Esophagus muscularis mucosa (tissue), 4 donors: ENCODE data around the gene DIP2B. TPM values are rescaled to one million over a fixed set of nuclear protein-coding genes. Genes with fewer than 3 reads are reported as not detected.
"Not testable (repeated sequence)": the region's sequence is repeated elsewhere in the genome, so short reads cannot be mapped to it uniquely, and the experiment has no call there.

Experiments used
- DNase-seq: peaks from one replicate; pipeline ENCODE4 v3.0.0-alpha.2; 2017; ENCODE audit errors: extremely low spot score
- H3K27ac ChIP-seq, 4 donors: fragments of 200-600 bp; sonication (generic); replicated peaks in 1 of 4; 1 replicate in 3 of 4; 2 replicates in 1 of 4; pipeline ENCODE4 v1.5.1; 2016 to 2019; ENCODE audit warnings: mild to moderate bottlenecking in 1 of 4
- H3K27me3 ChIP-seq, 4 donors: fragments of 200-600 bp; sonication (generic); one replicate each; pipeline versions ENCODE4 v1.5.1 to v1.6.0; 2016 to 2019
- H3K36me3 ChIP-seq, 4 donors: fragments of 200-600 bp; sonication (generic); one replicate each; pipeline ENCODE4 v1.5.1; 2016 to 2019
- H3K4me1 ChIP-seq, 4 donors: fragments of 200-600 bp; sonication (generic); one replicate each; pipeline ENCODE4 v1.5.1; 2016 to 2019
- H3K4me3 ChIP-seq, 4 donors: fragments of 200-600 bp; sonication (generic); 1 replicate in 2 of 4; 2 replicates in 2 of 4; pipeline ENCODE4 v1.5.1; 2016 to 2019; ENCODE audit warnings: mild to moderate bottlenecking in 4 of 4, moderate library complexity in 1 of 4
- H3K9me3 ChIP-seq, 4 donors: fragments of 200-600 bp; sonication (generic); 1 replicate in 3 of 4; 2 replicates in 1 of 4; pipeline ENCODE4 v1.5.1; 2016 to 2019
- CTCF ChIP-seq, 3 experiments: fragments of 200-600 bp in 2 of 3; fragments of 450-650 bp in 1 of 3; sonication (generic) in 2 of 3; IDR thresholded peaks; one replicate each; pipeline ENCODE4 v1.5.1; 2017 to 2019; ENCODE audit warnings: antibody characterized with exemption in 3 of 3, mild to moderate bottlenecking in 2 of 3, moderate library complexity in 1 of 3
- EP300 ChIP-seq: sonication (generic); formaldehyde crosslinking; IDR thresholded peaks from one replicate; pipeline ENCODE4 v1.6.1; 2017; ENCODE audit warnings: antibody characterized with exemption
- POLR2A ChIP-seq: fragments of 450-650 bp; IDR thresholded peaks from one replicate; pipeline ENCODE4 v1.6.1; 2017; ENCODE audit warnings: antibody characterized with exemption, moderate library complexity, mild to moderate bottlenecking, low read depth
- POLR2AphosphoS5 ChIP-seq, 2 donors: sonication (generic); formaldehyde crosslinking; IDR thresholded peaks; one replicate each; pipeline ENCODE4 v1.6.1; 2017; ENCODE audit warnings: antibody characterized with exemption in 2 of 2
- whole genome bisulfite sequencing: methylation state at CpG from one replicate; pipeline ENCODE4 v1.1.5; 2018; 5-methylcytosine and 5-hydroxymethylcytosine counted together
- intact Hi-C: fragments of 100-400 bp; cut with DNase I; formaldehyde crosslinking; loops from one replicate; pipeline ENCODE4 v1.15.1; 2023
- total RNA-seq, 4 donors: library from RNA; depleted of rRNA; stranded (reverse); fragments of >200 nt; gene quantifications; one replicate each; pipeline versions ENCODE4 v1.1.0 to v1.2.1, GENCODE V29; 2016

Gene DIP2B
- total RNA-seq, 4 donors from 2014 or later = 18.7 to 23.0 (median 20.6) TPM

GRCh38 chr12:50519353-50519752 lies 14.6 kb downstream of the DIP2B start:
- no peaks in the 10 kb centered on the region for H3K9me3 ChIP-seq
- peaks cover 33 to 60% (median 53%) of the 10 kb centered on the region in 4 donors for H3K4me1 ChIP-seq
- TF ChIP-seq POLR2AphosphoS5 (IDR thresholded peaks at IDR 0.05) (no peak), POLR2A (no peak), CTCF (IDR thresholded peaks at IDR 0.05) (no peak), EP300 (no peak)
- 87% methylated on average over 1 of the region's 1 CpG for WGBS
- no peak for DNase-seq
- H3K36me3 ChIP-seq = no peaks in the 10 kb centered on the region
- no peak overlapping the region for H3K4me3 ChIP-seq
- H3K27me3 ChIP-seq = no peaks in the 10 kb centered on the region
- H3K27ac ChIP-seq = no peak overlapping the region
- intact Hi-C loops = no loop called here

GRCh38 chr12:50520416-50521207 lies 15.8 kb downstream of the DIP2B start:
- Histone ChIP-seq H3K36me3 (no peaks in the 10 kb centered on the region), H3K9me3 (no peaks in the 10 kb centered on the region), H3K4me1 (peaks cover 30 to 53% (median 42%) of the 10 kb centered on the region in 4 donors), H3K27ac (peak overlapping the region; percentile 59 to 78 (median 74)), H3K27me3 (no peaks in the 10 kb centered on the region), H3K4me3 (no peak overlapping the region)
- WGBS = 24% methylated on average over 8 of the region's 8 CpGs
- intact Hi-C loops = no loop called here
- TF ChIP-seq CTCF (IDR thresholded peaks at IDR 0.05) (no peak), EP300 (no peak), POLR2A (no peak), POLR2AphosphoS5 (IDR thresholded peaks at IDR 0.05) (no peak)
- DNase-seq = no peak

- Histone ChIP-seq H3K4me1 (peaks cover 30 to 60% (median 52%) of the 10 kb centered on the region in 4 donors), H3K27ac (peak overlapping the region; percentile 59 to 78 (median 74))
- DNase-seq, H3K36me3 ChIP-seq, H3K27me3 ChIP-seq, intact Hi-C loops, H3K9me3 ChIP-seq, H3K4me3 ChIP-seq: not testable (repeated sequence)
- WGBS = 96% methylated on average over 4 of the region's 4 CpGs
These were observed 17.0 kb downstream of the DIP2B start for GRCh38 chr12:50521781-50522180.

- intact Hi-C loops = no loop called here
- TF ChIP-seq EP300 (no peak), POLR2A (no peak), POLR2AphosphoS5 (IDR thresholded peaks at IDR 0.05) (no peak), CTCF (IDR thresholded peaks at IDR 0.05) (no peak)
These were observed 19.0 kb downstream of the DIP2B start for GRCh38 chr12:50523772-50524171.

GRCh38 chr12:50524621-50525020 lies 19.8 kb downstream of the DIP2B start:
- peaks cover 13 to 48% (median 43%) of the 10 kb centered on the region in 4 donors for H3K4me1 ChIP-seq
- WGBS = 97% methylated on average over 2 of the region's 2 CpGs

More at GRCh38 chr12:50523772-50524171, 19.0 kb downstream of the DIP2B start:
- Histone ChIP-seq H3K4me3 (no peak overlapping the region), H3K4me1 (peaks cover 14 to 52% (median 42%) of the 10 kb centered on the region in 4 donors), H3K36me3 (no peaks in the 10 kb centered on the region), H3K27ac (no peak overlapping the region), H3K27me3 (no peaks in the 10 kb centered on the region), H3K9me3 (no peaks in the 10 kb centered on the region)
- DNase-seq = no peak
- WGBS = 100% methylated on average over 1 of the region's 1 CpG

More at GRCh38 chr12:50524621-50525020, 19.8 kb downstream of the DIP2B start:
- no peaks in the 10 kb centered on the region for H3K27me3 ChIP-seq
- DNase-seq = no peak
- intact Hi-C loops = no loop called here
- H3K9me3 ChIP-seq = no peaks in the 10 kb centered on the region
- no peak overlapping the region for H3K4me3 ChIP-seq
- no peak for TF ChIP-seq EP300
- TF ChIP-seq CTCF (IDR thresholded peaks at IDR 0.05) = no peak
- no peak for TF ChIP-seq POLR2AphosphoS5 (IDR thresholded peaks at IDR 0.05)
- no peak for TF ChIP-seq POLR2A
- H3K36me3 ChIP-seq = no peaks in the 10 kb centered on the region
- H3K27ac ChIP-seq = no peak overlapping the region
